Caco-2 (cell line): ENCODE measurements around the gene FGF22. TPM values are rescaled to one million over a fixed set of nuclear protein-coding genes. Genes with fewer than 3 reads are reported as not detected.

Experiments used
- BruUV-seq: library from RNA; stranded (reverse); fragments of 400-500 nt; replicated peaks from 2 replicates; lab custom pipeline; 2021; lab: Mats Ljungman, UMichigan
- CTCF ChIA-PET: fragments of 300-600 bp; sonication (Branson Sonifier 250); formaldehyde crosslinking; loops from one replicate; lab custom pipeline; 2022; ENCODE audit warnings: antibody characterized with exemption; lab: Charles Lee
- POLR2A ChIA-PET: fragments of 300-600 bp; sonication (Branson Sonifier 250); formaldehyde crosslinking; loops from one replicate; lab custom pipeline; 2022; ENCODE audit warnings: antibody characterized with exemption; lab: Charles Lee
- DNase-seq, 2 experiments: peaks; one replicate each; pipeline versions ENCODE4 v3.0.0 to v3.0.0-alpha.2; 2020 to 2022
- H3K27me3 ChIP-seq: replicated peaks from 2 replicates; pipeline ENCODE4 v1.6.0; 2011; ENCODE audit warnings: low read length; ENCODE audit not compliant: control insufficient read depth, insufficient read depth
- H3K36me3 ChIP-seq: 2 replicates; pipeline ENCODE4 v1.5.1; 2011; ENCODE audit warnings: low read length; ENCODE audit not compliant: control insufficient read depth, insufficient read depth
- H3K4me1 ChIP-seq: fragments of 250-450 bp; sonication (Bioruptor Pico); 2 replicates; pipeline ENCODE4 v1.5.1; 2020; ENCODE audit warnings: mild to moderate bottlenecking
- H3K4me3 ChIP-seq: 2 replicates; pipeline ENCODE4 v1.5.1; 2011; ENCODE audit warnings: low read depth, mild to moderate bottlenecking, control low read depth, low read length
- H3K9me3 ChIP-seq: fragments of 250-450 bp; sonication (Bioruptor Pico); 2 replicates; pipeline ENCODE4 v1.5.1; 2020; ENCODE audit warnings: mild to moderate bottlenecking, moderate library complexity
- H3K27ac Mint-ChIP-seq: one replicate; pipeline ENCODE4 v1.8.0; 2022; ENCODE audit warnings: mixed read lengths; ENCODE audit not compliant: unreplicated experiment
- H3K27me3 Mint-ChIP-seq: one replicate; pipeline ENCODE4 v1.8.0; 2022; ENCODE audit warnings: mixed read lengths; ENCODE audit not compliant: insufficient read depth, unreplicated experiment
- H3K36me3 Mint-ChIP-seq: one replicate; pipeline ENCODE4 v1.8.0; 2022; ENCODE audit warnings: mild to moderate bottlenecking, mixed read lengths; ENCODE audit not compliant: insufficient read depth, unreplicated experiment
- H3K4me1 Mint-ChIP-seq: one replicate; pipeline ENCODE4 v1.8.0; 2022; ENCODE audit warnings: low read depth, mixed read lengths; ENCODE audit not compliant: unreplicated experiment
- H3K4me3 Mint-ChIP-seq: one replicate; pipeline ENCODE4 v1.8.0; 2022; ENCODE audit warnings: mild to moderate bottlenecking, moderate library complexity, mixed read lengths; ENCODE audit not compliant: unreplicated experiment
- H3K9me3 Mint-ChIP-seq: one replicate; pipeline ENCODE4 v1.8.0; 2022; ENCODE audit warnings: mixed read lengths; ENCODE audit not compliant: unreplicated experiment
- intact Hi-C: fragments of 100-400 bp; cut with micrococcal nuclease; formaldehyde crosslinking; loops from one replicate; pipeline ENCODE4 v1.10.0; 2022; ENCODE audit not compliant: unreplicated experiment
- total RNA-seq: library from RNA; stranded (reverse); gene quantifications from 2 replicates; pipeline ENCODE4 v1.2.3, GENCODE V29; 2022
- TF ChIP-seq, protein P1 (sequence below), 2 experiments: fragments of 200-600 bp in 1 of 2; IDR thresholded peaks; 1 replicate in 1 of 2; 2 replicates in 1 of 2; pipeline versions ENCODE4 v1.5.1 to v1.8.0; 2011 to 2022; ENCODE audit warnings: antibody characterized with exemption in 1 of 2, control low read depth in 1 of 2, inconsistent platforms in 1 of 2, low read depth in 1 of 2, low read length in 1 of 2, mild to moderate bottlenecking in 1 of 2, moderate library complexity in 1 of 2; ENCODE audit not compliant: insufficient read depth in 1 of 2, severe bottlenecking in 1 of 2, unreplicated experiment in 1 of 2

The FGF22 gene
- total RNA-seq, 1 experiment from 2014 or later: 0.68 TPM

DNA sequence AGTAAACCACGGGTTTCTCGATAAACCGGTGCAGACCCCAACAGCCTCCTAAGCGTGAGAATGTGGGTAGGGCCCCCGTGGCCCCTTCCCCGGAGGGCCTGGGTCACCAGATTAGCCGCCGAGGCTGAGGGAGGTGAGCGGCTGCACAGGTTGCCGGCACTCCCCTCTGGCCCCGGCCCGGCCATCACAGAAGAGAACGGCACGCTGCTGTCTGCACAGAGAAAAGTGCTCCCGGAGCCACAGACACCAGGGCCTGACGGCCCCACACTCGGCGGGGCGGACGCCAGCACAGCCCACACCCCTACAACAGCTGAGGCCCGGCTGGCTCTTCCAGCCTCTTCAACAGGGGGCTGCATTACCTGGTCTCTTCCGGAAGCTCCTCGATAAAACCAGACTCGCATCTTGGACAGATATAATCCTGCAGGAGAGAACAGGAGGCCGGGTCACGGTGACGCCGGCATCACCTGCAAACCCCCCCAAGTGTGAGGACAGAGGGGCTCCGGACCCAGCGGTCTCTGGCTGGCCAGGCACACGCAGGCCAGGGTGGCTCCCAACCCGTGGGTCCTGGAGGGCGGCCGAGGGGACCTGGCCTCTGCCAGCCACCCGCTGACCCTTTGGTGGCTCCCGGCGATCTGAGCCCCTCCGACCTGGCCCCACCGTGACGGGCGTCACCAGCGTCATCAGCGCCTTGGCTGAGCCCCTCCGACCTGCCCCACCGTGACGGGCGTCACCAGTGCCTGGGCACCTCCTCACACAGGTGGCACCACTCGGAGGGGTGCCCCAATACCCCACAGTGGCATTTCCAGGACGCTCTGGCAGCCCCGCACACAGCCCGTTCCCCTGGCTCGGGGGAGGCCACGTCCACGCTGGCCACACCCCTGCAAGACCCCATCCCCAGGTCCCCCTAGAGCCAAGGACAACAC is 13.0 kb downstream of the FGF22 start:
- Histone ChIP-seq H3K9me3 (no peaks in the 10 kb centered on the region), H3K4me3 (no peak overlapping the region), H3K4me1 (no peaks in the 10 kb centered on the region), H3K27me3 (no peaks in the 10 kb centered on the region), H3K36me3 (peaks cover 2% of the 10 kb centered on the region)
- TF ChIP-seq, protein P1, sequence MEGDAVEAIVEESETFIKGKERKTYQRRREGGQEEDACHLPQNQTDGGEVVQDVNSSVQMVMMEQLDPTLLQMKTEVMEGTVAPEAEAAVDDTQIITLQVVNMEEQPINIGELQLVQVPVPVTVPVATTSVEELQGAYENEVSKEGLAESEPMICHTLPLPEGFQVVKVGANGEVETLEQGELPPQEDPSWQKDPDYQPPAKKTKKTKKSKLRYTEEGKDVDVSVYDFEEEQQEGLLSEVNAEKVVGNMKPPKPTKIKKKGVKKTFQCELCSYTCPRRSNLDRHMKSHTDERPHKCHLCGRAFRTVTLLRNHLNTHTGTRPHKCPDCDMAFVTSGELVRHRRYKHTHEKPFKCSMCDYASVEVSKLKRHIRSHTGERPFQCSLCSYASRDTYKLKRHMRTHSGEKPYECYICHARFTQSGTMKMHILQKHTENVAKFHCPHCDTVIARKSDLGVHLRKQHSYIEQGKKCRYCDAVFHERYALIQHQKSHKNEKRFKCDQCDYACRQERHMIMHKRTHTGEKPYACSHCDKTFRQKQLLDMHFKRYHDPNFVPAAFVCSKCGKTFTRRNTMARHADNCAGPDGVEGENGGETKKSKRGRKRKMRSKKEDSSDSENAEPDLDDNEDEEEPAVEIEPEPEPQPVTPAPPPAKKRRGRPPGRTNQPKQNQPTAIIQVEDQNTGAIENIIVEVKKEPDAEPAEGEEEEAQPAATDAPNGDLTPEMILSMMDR (IDR thresholded peaks at IDR 0.05; ENCODE audit: insufficient read depth in 1 of 2, low read depth in 1 of 2, low read length in 1 of 2, severe bottlenecking in 1 of 2, unreplicated experiment in 1 of 2): no peak
- Mint-ChIP-seq H3K4me3 (no peak overlapping the region), H3K27me3 (no peaks in the 10 kb centered on the region), H3K27ac (no peak overlapping the region), H3K9me3 (no peaks in the 10 kb centered on the region), H3K4me1 (no peaks in the 10 kb centered on the region), H3K36me3 (peaks cover 66% of the 10 kb centered on the region)
- BruUV-seq: no TSS peak
- intact Hi-C loops: no loop called here
- POLR2A ChIA-PET: no interaction called here
- CTCF ChIA-PET: no interaction called here
- no peak for DNase-seq

DNA sequence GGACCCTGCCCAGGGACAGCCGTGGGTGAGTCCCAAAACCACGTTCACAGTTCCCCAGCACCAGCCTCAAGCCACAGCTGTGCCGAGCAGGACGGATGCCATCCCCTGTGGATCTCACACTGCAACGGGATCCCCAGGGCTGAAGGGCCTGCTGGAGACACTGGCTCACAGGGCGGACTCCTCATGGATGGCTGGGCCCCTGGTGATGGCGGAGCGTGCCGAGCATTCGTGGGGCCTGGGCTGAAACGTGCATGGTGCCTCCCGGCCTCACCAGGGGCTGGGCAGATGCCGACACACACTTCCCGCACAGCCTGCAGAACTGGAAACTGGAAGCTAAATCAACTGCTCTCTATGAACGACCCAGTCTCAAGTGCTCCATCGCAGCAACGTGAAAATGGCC is 13.7 kb downstream of the FGF22 start:
- intact Hi-C loops: no loop called here
- H3K36me3 ChIP-seq: peaks cover 2% of the 10 kb centered on the region
- BruUV-seq: no TSS peak
- H3K9me3 ChIP-seq: no peaks in the 10 kb centered on the region
- H3K9me3 Mint-ChIP-seq: no peaks in the 10 kb centered on the region
- H3K4me3 Mint-ChIP-seq: no peak overlapping the region
- H3K27me3 Mint-ChIP-seq: no peaks in the 10 kb centered on the region
- ChIA-PET POLR2A (no interaction called here), CTCF (no interaction called here)
- H3K27me3 ChIP-seq: no peaks in the 10 kb centered on the region
- no peaks in the 10 kb centered on the region for H3K4me1 ChIP-seq
- TF ChIP-seq, protein P1 (IDR thresholded peaks at IDR 0.05; ENCODE audit: insufficient read depth in 1 of 2, low read depth in 1 of 2, low read length in 1 of 2, severe bottlenecking in 1 of 2, unreplicated experiment in 1 of 2): no peak
- DNase-seq: no peak
- no peaks in the 10 kb centered on the region for H3K4me1 Mint-ChIP-seq
- H3K27ac Mint-ChIP-seq: no peak overlapping the region
- no peak overlapping the region for H3K4me3 ChIP-seq
- peaks cover 72% of the 10 kb centered on the region for H3K36me3 Mint-ChIP-seq

DNA sequence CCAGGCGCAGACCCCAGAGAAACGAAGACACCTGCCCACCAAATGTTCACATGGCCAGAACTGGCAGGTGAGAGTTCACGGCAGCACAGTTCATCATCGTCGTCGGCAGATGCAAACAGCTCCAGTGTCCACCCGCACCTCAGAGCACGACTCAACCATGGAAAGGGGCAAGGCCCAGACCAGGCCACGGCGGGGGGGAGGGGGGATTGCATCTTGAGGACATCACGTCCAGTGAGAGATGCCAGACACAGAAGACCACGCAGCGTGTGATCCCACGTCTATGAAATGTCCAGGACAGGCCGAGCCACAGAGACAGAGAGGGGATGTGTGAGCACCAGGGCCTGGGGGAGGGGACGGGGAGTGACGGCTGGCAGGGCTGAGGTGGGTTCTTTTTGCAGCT is 16.0 kb downstream of the FGF22 start:
- Histone ChIP-seq H3K9me3 (no peaks in the 10 kb centered on the region), H3K27me3 (no peaks in the 10 kb centered on the region), H3K36me3 (peaks cover 4% of the 10 kb centered on the region), H3K4me1 (peaks cover 8% of the 10 kb centered on the region; the same call in 1 of the 2 replicates), H3K4me3 (no peak overlapping the region)
- ChIA-PET POLR2A (no interaction called here), CTCF (no interaction called here)
- TF ChIP-seq, protein P1 (IDR thresholded peaks at IDR 0.05; ENCODE audit: insufficient read depth in 1 of 2, low read depth in 1 of 2, low read length in 1 of 2, severe bottlenecking in 1 of 2, unreplicated experiment in 1 of 2): no peak
- Mint-ChIP-seq H3K36me3 (peaks cover 66% of the 10 kb centered on the region), H3K4me1 (no peaks in the 10 kb centered on the region), H3K27me3 (no peaks in the 10 kb centered on the region), H3K27ac (no peak overlapping the region), H3K9me3 (no peaks in the 10 kb centered on the region), H3K4me3 (no peak overlapping the region)
- no TSS peak for BruUV-seq
- intact Hi-C loops: no loop called here
- DNase-seq: no peak
